HFFc6 (cell line): ENCODE data around the gene SMC2. TPM values are rescaled to one million over a fixed set of nuclear protein-coding genes. Genes with fewer than 3 reads are reported as not detected.
A peak's percentile ranks its signal among the peaks of the same experiment; 100 is the strongest.

Source experiments
- DNase-seq: peaks from one replicate; pipeline ENCODE4 v3.0.0-alpha.2; 2018
- H3K27ac Mint-ChIP-seq: 2 replicates; pipeline ENCODE4 v1.8.0; 2020; ENCODE audit warnings: mild to moderate bottlenecking, mixed read lengths
- H3K27me3 Mint-ChIP-seq: 2 replicates; pipeline ENCODE4 v1.8.0; 2021; ENCODE audit warnings: mild to moderate bottlenecking, moderate library complexity, mixed read lengths; ENCODE audit not compliant: insufficient read depth
- H3K36me3 Mint-ChIP-seq: 2 replicates; pipeline ENCODE4 v1.8.0; 2021; ENCODE audit warnings: low read depth, mixed read lengths
- H3K4me1 Mint-ChIP-seq: 2 replicates; pipeline ENCODE4 v1.8.0; 2020; ENCODE audit warnings: low read depth, mixed read lengths
- H3K4me3 Mint-ChIP-seq: 2 replicates; pipeline ENCODE4 v1.8.0; 2020; ENCODE audit warnings: mild to moderate bottlenecking, moderate library complexity, mixed read lengths
- H3K9me3 Mint-ChIP-seq: 2 replicates; pipeline ENCODE4 v1.8.0; 2020; ENCODE audit warnings: mild to moderate bottlenecking, mixed read lengths
- CTCF ChIP-seq: fragments of 200-600 bp; sonication (generic); IDR thresholded peaks from 2 replicates; pipeline ENCODE4 v1.5.0; 2021; ENCODE audit warnings: antibody characterized with exemption, mild to moderate bottlenecking
- total RNA-seq, 6 experiments: library from RNA; stranded (reverse); fragmentation: NEBNext Ultra II Directional; extraction: Animal tissue kit (Norgen Biotek cat#: 25700); gene quantifications; 2 replicates in 1 of 6; 3 replicates in 5 of 6; pipeline ENCODE4 v1.2.3, GENCODE V29; 2021

Gene SMC2
- total RNA-seq, 6 experiments from 2014 or later = 18.7 to 35.7 (median 33.8) TPM

GRCh38 chr9:104094534-104095015 lies 466 bp downstream of the SMC2 start:
- TF ChIP-seq CTCF = no peak
- no peak for DNase-seq
- Mint-ChIP-seq H3K36me3 (no peaks in the 10 kb centered on the region), H3K4me1 (peaks cover 37% of the 10 kb centered on the region), H3K27ac (peak overlapping the region; percentile 99), H3K4me3 (peak overlapping the region; percentile 97), H3K27me3 (no peaks in the 10 kb centered on the region; the same call in 1 of the 2 replicates), H3K9me3 (no peaks in the 10 kb centered on the region)

GRCh38 chr9:104099630-104100029 lies 5.5 kb downstream of the SMC2 start:
- H3K27ac Mint-ChIP-seq = no peak overlapping the region
- no peaks in the 10 kb centered on the region for H3K9me3 Mint-ChIP-seq
- no peak overlapping the region for H3K4me3 Mint-ChIP-seq
- peaks cover 6% of the 10 kb centered on the region; the same call in 1 of the 2 replicates for H3K36me3 Mint-ChIP-seq
- no peaks in the 10 kb centered on the region for H3K27me3 Mint-ChIP-seq
- H3K4me1 Mint-ChIP-seq = peaks cover 24% of the 10 kb centered on the region
- no peak for TF ChIP-seq CTCF
- DNase-seq = no peak

- H3K4me1 Mint-ChIP-seq = no peaks in the 10 kb centered on the region
- no peak for DNase-seq
- H3K9me3 Mint-ChIP-seq = no peaks in the 10 kb centered on the region
- no peak overlapping the region for H3K4me3 Mint-ChIP-seq
- no peaks in the 10 kb centered on the region for H3K27me3 Mint-ChIP-seq
- no peak overlapping the region for H3K27ac Mint-ChIP-seq
- TF ChIP-seq CTCF = no peak
- peaks cover 10% of the 10 kb centered on the region for H3K36me3 Mint-ChIP-seq
Measured at GRCh38 chr9:104104360-104104759, 10.3 kb downstream of the SMC2 start.

- H3K4me3 Mint-ChIP-seq = no peak overlapping the region
- H3K4me1 Mint-ChIP-seq = no peaks in the 10 kb centered on the region
- peaks cover 5% of the 10 kb centered on the region for H3K36me3 Mint-ChIP-seq
- H3K27ac Mint-ChIP-seq = no peak overlapping the region
- TF ChIP-seq CTCF = no peak
- H3K27me3 Mint-ChIP-seq = no peaks in the 10 kb centered on the region
- H3K9me3 Mint-ChIP-seq = no peaks in the 10 kb centered on the region
- DNase-seq = no peak
Measured at GRCh38 chr9:104107799-104108198, 13.7 kb downstream of the SMC2 start.

GRCh38 chr9:104108315-104108714 lies 14.2 kb downstream of the SMC2 start:
- H3K36me3 Mint-ChIP-seq = peaks cover 4% of the 10 kb centered on the region
- H3K27ac Mint-ChIP-seq = no peak overlapping the region
- no peaks in the 10 kb centered on the region for H3K27me3 Mint-ChIP-seq
- H3K4me3 Mint-ChIP-seq = no peak overlapping the region
- DNase-seq = no peak
- H3K9me3 Mint-ChIP-seq = no peaks in the 10 kb centered on the region
- no peak for TF ChIP-seq CTCF
- H3K4me1 Mint-ChIP-seq = no peaks in the 10 kb centered on the region

- Mint-ChIP-seq H3K4me3 (no peak overlapping the region), H3K9me3 (no peaks in the 10 kb centered on the region), H3K27ac (no peak overlapping the region), H3K36me3 (no peaks in the 10 kb centered on the region; the same call in none of the 2 replicates), H3K27me3 (no peaks in the 10 kb centered on the region), H3K4me1 (no peaks in the 10 kb centered on the region)
- no peak for DNase-seq
- TF ChIP-seq CTCF = no peak
Measured at GRCh38 chr9:104110509-104110908, 16.4 kb downstream of the SMC2 start.
